HUES64 (cell line): ENCODE results near the gene CTNNA3.

Experiments
- H3K27ac ChIP-seq: 2 replicates; pipeline ENCODE4 v1.7.0; 2013; ENCODE audit warnings: low read depth, low read length, inconsistent platforms
- H3K27me3 ChIP-seq: 2 replicates; pipeline ENCODE4 v1.6.1; 2013; ENCODE audit warnings: mild to moderate bottlenecking, low read length; ENCODE audit not compliant: insufficient read depth
- H3K36me3 ChIP-seq: 2 replicates; pipeline ENCODE4 v1.6.1; 2013; ENCODE audit warnings: mild to moderate bottlenecking, low read length; ENCODE audit not compliant: insufficient read depth
- H3K4me1 ChIP-seq: 2 replicates; pipeline ENCODE4 v1.6.1; 2013; ENCODE audit warnings: mild to moderate bottlenecking, low read length, moderate library complexity; ENCODE audit not compliant: insufficient read depth
- H3K4me3 ChIP-seq: 2 replicates; pipeline ENCODE4 v1.5.1; 2013; ENCODE audit warnings: mild to moderate bottlenecking, low read length, moderate library complexity
- H3K9ac ChIP-seq: 2 replicates; pipeline ENCODE4 v1.6.1; 2013; ENCODE audit warnings: mild to moderate bottlenecking, low read depth, low read length
- H3K9me3 ChIP-seq: 2 replicates; pipeline ENCODE4 v1.6.1; 2013; ENCODE audit warnings: low read depth, low read length; ENCODE audit not compliant: insufficient read depth
- WGBS: fragments of 150-250, 120-280 bp; methylation state at CpG from one replicate; pipeline ENCODE4 v1.1.7; 2013; ENCODE audit warnings: missing lambda C conversion rate; 5-methylcytosine and 5-hydroxymethylcytosine counted together

The CTNNA3 gene

GRCh38 chr10:67072654-67073053, 623.3 kb downstream of the CTNNA3 start:
- H3K9ac ChIP-seq = no peak overlapping the region
- H3K36me3 ChIP-seq = no peaks in the 10 kb centered on the region
- WGBS = 95% methylated on average over 1 of the region's 1 CpG
- H3K27ac ChIP-seq = no peak overlapping the region
- H3K4me3 ChIP-seq = no peak overlapping the region
- no peaks in the 10 kb centered on the region for H3K9me3 ChIP-seq
- H3K27me3 ChIP-seq = no peaks in the 10 kb centered on the region
- no peaks in the 10 kb centered on the region for H3K4me1 ChIP-seq

GRCh38 chr10:67050415-67050814, 645.6 kb downstream of the CTNNA3 start:
- Histone ChIP-seq H3K36me3 (no peaks in the 10 kb centered on the region), H3K9me3 (no peaks in the 10 kb centered on the region), H3K27me3 (no peaks in the 10 kb centered on the region), H3K27ac (no peak overlapping the region), H3K4me3 (no peak overlapping the region), H3K4me1 (no peaks in the 10 kb centered on the region), H3K9ac (no peak overlapping the region)
- 94% methylated on average over 5 of the region's 5 CpGs for WGBS

- Histone ChIP-seq H3K4me3 (no peak overlapping the region), H3K9me3 (no peaks in the 10 kb centered on the region), H3K9ac (no peak overlapping the region), H3K4me1 (no peaks in the 10 kb centered on the region), H3K36me3 (no peaks in the 10 kb centered on the region), H3K27me3 (no peaks in the 10 kb centered on the region), H3K27ac (no peak overlapping the region)
- WGBS = 91% methylated on average over 1 of the region's 3 CpGs
These were observed 646.0 kb downstream of the CTNNA3 start for GRCh38 chr10:67049988-67050387.

- Histone ChIP-seq H3K4me3 (no peak overlapping the region), H3K36me3 (no peaks in the 10 kb centered on the region), H3K9me3 (no peaks in the 10 kb centered on the region), H3K27ac (no peak overlapping the region), H3K4me1 (no peaks in the 10 kb centered on the region), H3K9ac (no peak overlapping the region), H3K27me3 (no peaks in the 10 kb centered on the region)
- 87% methylated on average over 3 of the region's 3 CpGs for WGBS
These were observed 649.5 kb downstream of the CTNNA3 start for GRCh38 chr10:67046507-67046906.

- no peak overlapping the region for H3K9ac ChIP-seq
- H3K4me1 ChIP-seq = no peaks in the 10 kb centered on the region
- H3K9me3 ChIP-seq = no peaks in the 10 kb centered on the region
- no peak overlapping the region for H3K4me3 ChIP-seq
- WGBS = 97% methylated on average over 22 of the region's 22 CpGs
- H3K27me3 ChIP-seq = no peaks in the 10 kb centered on the region
- no peak overlapping the region for H3K27ac ChIP-seq
- no peaks in the 10 kb centered on the region for H3K36me3 ChIP-seq
These were observed 650.6 kb downstream of the CTNNA3 start for GRCh38 chr10:67045404-67045803.

- no peak overlapping the region for H3K9ac ChIP-seq
- no peaks in the 10 kb centered on the region for H3K27me3 ChIP-seq
- H3K36me3 ChIP-seq = no peaks in the 10 kb centered on the region
- no peak overlapping the region for H3K4me3 ChIP-seq
- no peak overlapping the region for H3K27ac ChIP-seq
- H3K9me3 ChIP-seq = no peaks in the 10 kb centered on the region
- no peaks in the 10 kb centered on the region for H3K4me1 ChIP-seq
These were observed 653.0 kb downstream of the CTNNA3 start for GRCh38 chr10:67043041-67043440.

- 48% methylated on average over 2 of the region's 2 CpGs for WGBS
These were observed 659.2 kb downstream of the CTNNA3 start for GRCh38 chr10:67036808-67037207.

GRCh38 chr10:67033878-67034277, 662.1 kb downstream of the CTNNA3 start:
- Histone ChIP-seq H3K9ac (no peak overlapping the region), H3K9me3 (no peaks in the 10 kb centered on the region), H3K27me3 (no peaks in the 10 kb centered on the region), H3K4me3 (no peak overlapping the region), H3K36me3 (no peaks in the 10 kb centered on the region), H3K4me1 (no peaks in the 10 kb centered on the region), H3K27ac (no peak overlapping the region)
- WGBS = 96% methylated on average over 9 of the region's 9 CpGs

More at GRCh38 chr10:67036808-67037207, 659.2 kb downstream of the CTNNA3 start:
- Histone ChIP-seq H3K4me3 (no peak overlapping the region), H3K36me3 (no peaks in the 10 kb centered on the region), H3K9ac (no peak overlapping the region), H3K27ac (no peak overlapping the region), H3K27me3 (no peaks in the 10 kb centered on the region), H3K4me1 (no peaks in the 10 kb centered on the region), H3K9me3 (no peaks in the 10 kb centered on the region)

- Histone ChIP-seq H3K9me3 (no peaks in the 10 kb centered on the region), H3K27me3 (no peaks in the 10 kb centered on the region), H3K4me3 (no peak overlapping the region), H3K4me1 (no peaks in the 10 kb centered on the region), H3K27ac (no peak overlapping the region), H3K9ac (no peak overlapping the region), H3K36me3 (no peaks in the 10 kb centered on the region)
These were observed 673.9 kb downstream of the CTNNA3 start for GRCh38 chr10:67022099-67022498.

GRCh38 chr10:67017218-67017617, 678.8 kb downstream of the CTNNA3 start:
- no peaks in the 10 kb centered on the region for H3K27me3 ChIP-seq
- H3K27ac ChIP-seq = no peak overlapping the region
- no peaks in the 10 kb centered on the region for H3K4me1 ChIP-seq
- no peak overlapping the region for H3K9ac ChIP-seq
- no peaks in the 10 kb centered on the region for H3K36me3 ChIP-seq
- WGBS = 97% methylated on average over 2 of the region's 2 CpGs
- H3K9me3 ChIP-seq = no peaks in the 10 kb centered on the region
- no peak overlapping the region for H3K4me3 ChIP-seq

- no peaks in the 10 kb centered on the region for H3K9me3 ChIP-seq
- 80% methylated on average over 1 of the region's 1 CpG for WGBS
- no peaks in the 10 kb centered on the region for H3K27me3 ChIP-seq
These were observed 680.8 kb downstream of the CTNNA3 start for GRCh38 chr10:67015225-67015624.

GRCh38 chr10:67011981-67012380, 684.0 kb downstream of the CTNNA3 start:
- no peaks in the 10 kb centered on the region for H3K27me3 ChIP-seq
- WGBS = 94% methylated on average over 3 of the region's 3 CpGs
- H3K36me3 ChIP-seq = no peaks in the 10 kb centered on the region
- no peaks in the 10 kb centered on the region for H3K9me3 ChIP-seq
- no peak overlapping the region for H3K27ac ChIP-seq
- H3K4me3 ChIP-seq = no peak overlapping the region
- H3K4me1 ChIP-seq = no peaks in the 10 kb centered on the region
- H3K9ac ChIP-seq = no peak overlapping the region

More at GRCh38 chr10:67015225-67015624, 680.8 kb downstream of the CTNNA3 start:
- Histone ChIP-seq H3K36me3 (no peaks in the 10 kb centered on the region), H3K4me3 (no peak overlapping the region), H3K9ac (no peak overlapping the region), H3K4me1 (no peaks in the 10 kb centered on the region), H3K27ac (no peak overlapping the region)
